ENCODE measurements around the gene CHRNG. TPM values are rescaled to one million over a fixed set of nuclear protein-coding genes. Genes with fewer than 3 reads are reported as not detected.
"Not testable (repeated sequence)": the region's sequence is repeated elsewhere in the genome, so short reads cannot be mapped to it uniquely, and the experiment has no call there.

The CHRNG gene
- total RNA-seq, 1 donor from 2014 or later, result not detected

- peak; percentile 41 for DNase-seq (ENCODE audit: low spot score)
- no peak for ATAC-seq
These were observed 3.4 kb downstream of the CHRNG start for GRCh38 chr2:232542715-232543467.

- DNase-seq (ENCODE audit: low spot score) (peak; percentile 36), ATAC-seq (no peak)
These were observed 4.0 kb downstream of the CHRNG start for GRCh38 chr2:232543491-232543890.

DNA sequence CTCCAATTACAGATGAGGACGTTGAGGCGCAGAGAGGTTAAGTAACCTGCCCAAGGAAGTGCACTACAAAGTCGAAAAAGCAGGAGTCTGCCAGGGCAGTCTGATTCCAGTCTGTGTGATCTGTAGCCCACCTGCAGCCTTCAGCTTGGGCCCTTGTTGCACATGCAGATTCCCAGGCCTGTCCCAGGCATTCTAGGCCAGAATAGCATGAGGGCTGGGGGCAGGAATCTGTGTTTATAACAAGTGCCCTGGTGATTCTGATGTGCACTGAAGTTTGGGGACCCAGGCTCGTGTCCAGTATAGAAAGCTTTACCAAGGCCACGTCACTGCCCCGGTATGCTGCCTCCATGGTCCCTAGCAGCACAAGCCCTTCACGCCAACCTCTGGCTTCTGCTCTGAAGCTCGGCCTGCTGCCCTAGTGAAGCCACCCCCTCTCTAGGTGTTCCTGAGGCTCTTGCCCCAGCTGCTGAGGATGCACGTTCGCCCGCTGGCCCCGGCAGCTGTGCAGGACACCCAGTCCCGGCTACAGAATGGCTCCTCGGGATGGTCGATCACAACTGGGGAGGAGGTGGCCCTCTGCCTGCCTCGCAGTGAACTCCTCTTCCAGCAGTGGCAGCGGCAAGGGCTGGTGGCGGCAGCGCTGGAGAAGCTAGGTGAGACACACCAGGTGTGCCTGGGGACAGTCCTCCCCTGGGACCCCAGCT is 4.6 kb downstream of the CHRNG start:
- no peak for ATAC-seq
- peak; percentile 37 for DNase-seq (ENCODE audit: low spot score)

GRCh38 chr2:232544674-232545073 is 5.2 kb downstream of the CHRNG start:
- ATAC-seq, result no peak
- no peak for DNase-seq (ENCODE audit: low spot score)

DNA sequence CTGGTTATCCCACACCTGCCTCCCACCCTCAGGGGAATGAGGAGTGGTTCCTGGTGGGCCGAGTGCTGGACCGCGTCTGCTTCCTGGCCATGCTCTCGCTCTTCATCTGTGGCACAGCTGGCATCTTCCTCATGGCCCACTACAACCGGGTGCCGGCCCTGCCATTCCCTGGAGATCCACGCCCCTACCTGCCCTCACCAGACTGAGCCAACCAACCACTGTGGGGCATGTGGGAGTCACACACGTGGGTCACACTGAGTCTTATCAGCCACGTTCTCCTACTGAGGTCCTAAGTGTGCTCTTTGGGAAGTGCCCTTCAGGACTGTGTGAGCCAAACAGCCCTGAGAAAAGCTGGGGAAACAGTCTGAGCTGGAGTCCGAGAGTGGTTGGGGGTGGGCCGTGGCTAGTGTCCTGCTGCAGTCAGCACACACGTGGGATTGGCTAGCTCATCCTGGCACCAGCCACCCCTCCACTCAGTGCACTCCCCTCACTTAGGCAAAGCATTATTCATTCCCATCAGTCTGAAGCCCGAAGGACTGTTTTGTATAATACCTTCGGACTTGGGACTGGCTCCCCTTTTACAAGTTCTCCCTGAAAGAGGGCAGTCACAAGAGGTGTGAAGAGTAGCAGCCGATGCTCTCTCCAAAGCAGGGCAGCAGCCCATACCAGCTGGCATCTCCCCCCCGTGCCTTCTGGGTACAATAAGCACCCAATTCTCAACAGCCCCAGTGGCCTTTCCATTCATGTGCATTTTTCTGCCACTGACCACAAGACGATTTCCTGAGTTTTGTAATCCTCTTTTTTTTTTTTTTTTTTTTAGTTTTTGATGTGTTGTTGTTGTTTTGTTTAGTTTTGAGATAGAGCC is 6.3 kb downstream of the CHRNG start:
- ATAC-seq (no peak), DNase-seq (ENCODE audit: low spot score) (peak; percentile 39)

DNA sequence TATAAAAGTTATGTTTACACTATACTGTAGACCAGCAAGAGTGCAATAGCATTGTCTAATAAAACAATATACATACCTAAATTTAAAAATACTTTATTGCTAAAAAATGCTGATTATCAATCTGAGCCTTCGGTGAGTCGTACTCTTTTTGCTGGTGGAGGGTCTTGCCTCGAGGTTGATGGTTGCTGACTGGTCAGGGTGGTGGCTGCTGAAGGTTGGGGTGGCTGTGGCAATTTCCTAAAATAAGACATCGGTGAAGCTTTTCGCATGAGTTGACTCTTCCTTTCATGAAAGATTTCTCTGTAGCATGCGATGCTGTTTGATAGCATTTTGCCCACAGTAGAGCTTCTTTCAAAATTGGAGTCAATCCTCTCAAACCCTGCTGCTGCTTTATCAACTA is 8.5 kb downstream of the CHRNG start:
- no peak for DNase-seq (ENCODE audit: low spot score)
- ATAC-seq, result no peak

DNA sequence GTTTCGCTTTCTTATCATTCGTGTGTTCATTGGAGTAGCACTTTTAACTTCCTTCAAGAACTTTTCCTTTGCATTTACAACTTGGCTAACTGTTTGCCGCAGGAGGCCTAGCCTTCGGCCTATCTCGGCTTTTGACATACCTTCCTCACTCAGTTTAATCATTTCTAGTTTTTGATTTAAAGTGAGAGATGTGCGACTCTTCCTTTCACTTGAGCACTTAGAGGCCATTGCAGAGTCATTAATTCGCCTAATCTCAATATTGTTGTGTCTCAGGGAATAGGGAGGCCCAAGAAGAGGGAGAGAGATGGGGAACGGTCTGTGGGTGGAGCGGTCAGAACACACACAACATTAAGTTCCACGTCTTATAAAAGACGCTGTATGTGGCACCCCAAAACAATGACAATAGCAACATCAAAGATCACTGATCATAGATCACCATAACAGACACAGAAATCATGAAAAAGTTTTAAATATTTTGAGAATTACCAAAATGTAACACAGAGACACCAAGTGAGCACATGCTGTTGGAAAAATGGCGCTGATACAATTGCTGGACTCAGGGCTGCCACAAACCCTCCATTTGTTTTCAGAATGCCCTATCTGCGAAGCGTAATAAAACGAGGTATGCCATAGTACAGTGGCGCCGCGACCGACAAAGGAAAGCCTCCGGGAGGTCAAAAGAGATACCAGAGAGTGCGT is 10.3 kb downstream of the CHRNG start:
- no peak for ATAC-seq
- no peak for DNase-seq (ENCODE audit: low spot score)

DNA sequence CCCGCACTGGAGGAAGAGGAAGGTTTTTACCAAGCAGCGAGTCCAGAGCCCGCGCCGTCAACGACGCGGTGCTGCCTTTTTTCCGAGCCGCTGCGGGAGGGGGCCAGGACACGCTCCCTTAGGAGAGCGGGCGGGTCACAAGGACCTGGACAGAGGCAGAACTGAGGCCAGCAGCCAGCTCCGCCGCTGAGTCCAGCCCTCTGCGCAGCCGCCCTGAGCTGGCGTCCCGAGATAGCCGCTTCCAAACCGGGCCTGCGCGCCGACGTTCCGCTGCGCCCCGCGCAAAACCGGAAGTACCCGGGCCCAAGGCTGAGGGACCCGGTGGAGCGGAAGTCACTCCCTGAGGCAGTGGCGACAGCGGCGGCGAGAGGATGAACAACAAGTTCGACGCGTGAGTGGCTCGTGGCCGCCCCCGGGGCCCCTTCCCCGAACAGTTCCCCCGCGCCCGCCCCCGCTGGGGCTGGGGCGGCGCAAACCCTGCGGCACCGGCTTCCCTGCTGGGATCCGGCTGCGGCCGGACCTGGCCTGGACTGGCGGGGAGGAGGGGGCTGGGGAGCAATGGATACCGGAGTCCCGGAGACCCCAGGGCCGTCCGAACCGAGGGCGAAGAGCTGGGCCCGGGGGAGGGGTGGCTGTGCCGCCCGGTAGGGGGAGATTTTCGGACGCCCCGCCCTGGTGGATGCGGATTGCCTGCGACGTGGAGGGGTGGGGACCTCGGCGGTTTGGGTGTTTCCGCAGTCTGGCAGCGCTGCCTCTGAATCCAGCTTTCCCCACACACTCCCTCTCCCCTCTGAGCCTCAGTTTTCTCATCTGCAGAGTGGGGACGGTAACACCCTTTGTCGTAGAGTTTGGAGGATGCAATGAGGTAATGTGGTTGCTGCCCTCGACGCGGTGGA is 11.1 kb downstream of the CHRNG start, which contains the start of the genes EIF4E2 and TIGD1:
Gene EIF4E2 (plus strand): TSS at position 336 of the 896 bp plus-strand sequence. CDS start 36 bp downstream, at position 372.
Gene TIGD1 (minus strand): TSS at position 204 of the 896 bp plus-strand sequence. CDS start 675 bp downstream, outside the sequence.
- peak; percentile 98 for DNase-seq (ENCODE audit: low spot score)
- ATAC-seq, result peak; percentile 92

GRCh38 chr2:232551250-232551638 is 11.8 kb downstream of the CHRNG start:
- ATAC-seq (no peak), DNase-seq (ENCODE audit: low spot score) (no peak)

DNA sequence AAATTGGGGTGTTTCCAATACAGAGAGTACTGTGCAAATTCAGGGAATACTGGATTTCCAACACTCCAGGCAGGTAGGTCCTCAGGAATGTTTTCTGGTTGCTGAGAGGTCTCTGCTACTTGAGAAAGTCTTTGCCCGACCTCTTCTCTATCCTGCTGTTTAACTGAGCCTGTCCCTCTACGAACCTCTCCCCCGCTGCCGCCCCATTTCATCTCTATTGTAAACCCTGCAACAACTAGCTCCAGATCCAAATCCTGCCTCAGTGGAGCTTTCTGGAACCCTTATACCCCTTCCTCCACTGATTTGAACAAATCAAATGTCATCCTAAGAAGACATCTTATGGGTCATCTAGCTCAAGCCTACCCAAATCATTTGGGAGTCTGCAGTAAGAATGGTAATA is 12.3 kb downstream of the CHRNG start:
- ATAC-seq (no peak), DNase-seq (ENCODE audit: low spot score) (no peak)

DNA sequence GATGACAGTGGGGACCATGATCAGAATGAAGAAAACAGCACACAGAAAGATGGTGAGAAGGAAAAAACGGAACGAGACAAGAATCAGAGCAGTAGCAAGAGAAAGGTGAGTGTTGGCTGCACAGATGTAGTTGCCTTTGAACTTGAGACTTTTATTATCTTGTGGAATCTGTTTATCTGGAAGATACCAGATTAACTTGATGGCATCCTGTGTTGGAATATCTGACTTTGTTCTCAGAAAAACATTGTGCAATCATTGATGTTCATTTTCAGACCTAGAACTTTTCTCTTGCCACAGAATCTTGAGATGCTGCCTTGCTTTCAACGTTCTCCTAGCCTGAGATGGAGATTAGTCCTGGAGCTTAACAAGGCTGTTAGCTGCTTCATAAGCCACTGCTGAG is 16.9 kb downstream of the CHRNG start:
- ATAC-seq (no peak), DNase-seq (ENCODE audit: low spot score) (no peak)

GRCh38 chr2:232562515-232563151 is 23.1 kb downstream of the CHRNG start:
- ATAC-seq (no peak), DNase-seq (ENCODE audit: low spot score) (no peak)

GRCh38 chr2:232563580-232563979 is 24.1 kb downstream of the CHRNG start:
- ATAC-seq (no peak), DNase-seq (ENCODE audit: low spot score) (no peak)

- ATAC-seq (no peak), DNase-seq (ENCODE audit: low spot score) (no peak)
These were observed 28.2 kb downstream of the CHRNG start for GRCh38 chr2:232567721-232568120.

GRCh38 chr2:232568161-232568560 is 28.7 kb downstream of the CHRNG start:
- ATAC-seq (no peak), DNase-seq (ENCODE audit: low spot score) (no peak)

GRCh38 chr2:232569541-232569940 is 30.0 kb downstream of the CHRNG start:
- ATAC-seq, result no peak
- DNase-seq (ENCODE audit: low spot score), result no peak

- not testable (repeated sequence) for DNase-seq (ENCODE audit: low spot score); ATAC-seq
These were observed 31.0 kb downstream of the CHRNG start for GRCh38 chr2:232570481-232570880.

DNA sequence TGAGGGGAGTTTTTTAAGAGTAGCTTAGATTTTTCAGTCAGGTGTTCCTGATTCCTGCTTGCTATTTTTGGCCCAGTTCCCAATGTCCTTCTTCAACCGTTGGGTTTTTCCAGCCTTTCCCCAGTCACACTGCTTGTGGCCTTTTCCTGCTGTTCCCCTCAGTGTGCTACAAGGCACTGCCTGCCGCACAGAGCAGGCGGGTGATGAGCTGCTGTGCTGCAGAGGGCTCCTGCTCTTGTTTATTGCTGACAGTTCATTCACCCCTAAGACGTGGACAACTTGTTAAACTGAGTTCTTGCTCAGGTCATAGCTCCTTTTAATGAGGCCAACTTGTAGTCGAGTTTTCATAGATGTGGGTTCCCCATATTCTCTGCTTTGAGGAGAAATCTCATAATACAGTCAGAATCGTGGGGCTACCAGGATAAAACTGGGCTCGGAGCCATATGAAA is 31.6 kb downstream of the CHRNG start:
- DNase-seq (ENCODE audit: low spot score), result no peak
- peak; percentile 24 for ATAC-seq

DNA sequence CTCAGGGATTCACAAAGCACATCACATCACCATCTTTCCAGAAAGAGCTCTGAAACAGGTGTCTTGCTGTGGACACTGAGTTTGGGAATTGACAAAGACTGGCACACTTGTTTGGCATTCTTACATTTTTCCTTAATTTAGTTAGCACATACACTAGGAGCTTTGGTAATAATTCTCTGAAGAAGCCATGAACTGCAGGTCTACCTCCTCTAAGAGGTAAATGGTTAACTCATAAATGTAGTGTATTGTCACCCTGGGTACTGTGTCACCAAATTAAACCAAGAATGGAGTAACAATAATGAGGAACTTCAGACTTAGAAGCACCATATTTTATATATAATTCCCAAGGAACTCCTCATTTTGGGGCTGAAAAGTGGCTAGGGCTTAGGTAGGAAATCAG is 33.5 kb downstream of the CHRNG start:
- ATAC-seq (no peak), DNase-seq (ENCODE audit: low spot score) (no peak)

Data from left lobe of liver (tissue), 2 donors.